Measurements from ENCODE around the gene IGSF9.

- TF ChIP-seq CTCF (IDR thresholded peaks at IDR 0.05; ENCODE audit: poor library complexity, severe bottlenecking) (no peak), POLR2AphosphoS5 (IDR thresholded peaks at IDR 0.05) (no peak), EZH2 (IDR thresholded peaks at IDR 0.05; ENCODE audit: borderline replicate concordance, insufficient read depth, low read length, poor library complexity, severe bottlenecking) (no peak), REST (IDR thresholded peaks at IDR 0.05; ENCODE audit: borderline replicate concordance) (no peak), EP300 (conservative IDR thresholded peaks at IDR 0.05; ENCODE audit: poor library complexity, severe bottlenecking) (no peak), MXI1 (conservative IDR thresholded peaks at IDR 0.05; ENCODE audit: poor library complexity, severe bottlenecking) (no peak), RAD21 (conservative IDR thresholded peaks at IDR 0.05) (no peak), TAF1 (IDR thresholded peaks at IDR 0.05; ENCODE audit: low read depth) (no peak)
Observed at GRCh38 chr1:159900086-159900680, 45.2 kb downstream of the IGSF9 start, which contains the start of gene CFAP45.

All from neural cell (in vitro differentiated cells).